C4-2B (cell line): Measurements from ENCODE around the gene METAP2.
"Not testable (repeated sequence)": the region's sequence is repeated elsewhere in the genome, so short reads cannot be mapped to it uniquely, and the experiment has no call there.

Source experiments
- H3K27ac ChIP-seq: fragments of 450-650 bp; 2 replicates; pipeline ENCODE4 v1.5.1; 2017
- ZFX ChIP-seq: fragments of 450-650 bp; IDR thresholded peaks from 2 replicates; pipeline ENCODE4 v1.6.1; 2017
- TF ChIP-seq, protein P1 (sequence below): fragments of 450-650 bp; conservative IDR thresholded peaks from 2 replicates; pipeline ENCODE4 v1.5.1; 2017; ENCODE audit warnings: mild to moderate bottlenecking

METAP2 gene

DNA sequence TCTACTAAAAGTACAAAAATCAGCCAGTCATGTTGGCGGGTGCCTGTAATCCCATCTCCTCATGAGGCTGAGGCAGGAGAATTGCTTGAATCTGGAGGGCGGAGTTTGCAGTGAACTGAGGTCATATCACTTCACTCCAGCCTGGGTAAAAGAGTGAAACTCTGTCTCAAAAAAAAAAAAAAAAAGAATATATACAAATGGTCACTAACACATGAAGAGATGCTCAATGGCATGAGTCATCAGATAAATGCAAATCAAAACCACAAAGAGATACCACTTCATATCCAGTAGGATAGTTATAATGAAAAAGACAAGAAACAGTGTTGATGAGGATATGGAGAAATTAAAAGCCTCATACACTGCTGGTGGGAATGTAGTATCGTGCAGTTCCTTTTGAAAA lies 33.6 kb upstream of the METAP2 start:
- H3K27ac ChIP-seq, result no peak overlapping the region
- TF ChIP-seq ZFX, result no peak

DNA sequence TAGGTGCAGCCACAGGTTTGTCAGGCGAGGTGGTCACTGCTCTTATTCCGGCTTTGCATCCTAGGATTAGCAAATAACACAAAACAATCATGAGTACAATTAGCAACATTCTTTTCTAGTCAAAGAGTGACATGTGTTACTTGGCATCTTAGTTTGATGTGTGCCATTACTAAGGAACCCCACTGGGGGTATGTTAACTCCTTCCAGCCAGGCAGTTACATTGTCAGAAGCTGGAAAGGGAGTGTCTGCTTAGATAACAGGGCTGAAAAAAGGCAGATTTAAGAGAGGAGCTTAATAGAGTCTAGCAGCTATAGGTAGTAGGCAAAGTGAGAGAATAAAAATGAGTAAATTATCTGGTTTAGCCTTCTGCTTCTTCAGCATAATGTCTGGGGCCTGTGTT lies 30.5 kb upstream of the METAP2 start:
- no peak for TF ChIP-seq ZFX
- TF ChIP-seq, protein P1, sequence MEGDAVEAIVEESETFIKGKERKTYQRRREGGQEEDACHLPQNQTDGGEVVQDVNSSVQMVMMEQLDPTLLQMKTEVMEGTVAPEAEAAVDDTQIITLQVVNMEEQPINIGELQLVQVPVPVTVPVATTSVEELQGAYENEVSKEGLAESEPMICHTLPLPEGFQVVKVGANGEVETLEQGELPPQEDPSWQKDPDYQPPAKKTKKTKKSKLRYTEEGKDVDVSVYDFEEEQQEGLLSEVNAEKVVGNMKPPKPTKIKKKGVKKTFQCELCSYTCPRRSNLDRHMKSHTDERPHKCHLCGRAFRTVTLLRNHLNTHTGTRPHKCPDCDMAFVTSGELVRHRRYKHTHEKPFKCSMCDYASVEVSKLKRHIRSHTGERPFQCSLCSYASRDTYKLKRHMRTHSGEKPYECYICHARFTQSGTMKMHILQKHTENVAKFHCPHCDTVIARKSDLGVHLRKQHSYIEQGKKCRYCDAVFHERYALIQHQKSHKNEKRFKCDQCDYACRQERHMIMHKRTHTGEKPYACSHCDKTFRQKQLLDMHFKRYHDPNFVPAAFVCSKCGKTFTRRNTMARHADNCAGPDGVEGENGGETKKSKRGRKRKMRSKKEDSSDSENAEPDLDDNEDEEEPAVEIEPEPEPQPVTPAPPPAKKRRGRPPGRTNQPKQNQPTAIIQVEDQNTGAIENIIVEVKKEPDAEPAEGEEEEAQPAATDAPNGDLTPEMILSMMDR, result no peak
- H3K27ac ChIP-seq, result no peak overlapping the region

DNA sequence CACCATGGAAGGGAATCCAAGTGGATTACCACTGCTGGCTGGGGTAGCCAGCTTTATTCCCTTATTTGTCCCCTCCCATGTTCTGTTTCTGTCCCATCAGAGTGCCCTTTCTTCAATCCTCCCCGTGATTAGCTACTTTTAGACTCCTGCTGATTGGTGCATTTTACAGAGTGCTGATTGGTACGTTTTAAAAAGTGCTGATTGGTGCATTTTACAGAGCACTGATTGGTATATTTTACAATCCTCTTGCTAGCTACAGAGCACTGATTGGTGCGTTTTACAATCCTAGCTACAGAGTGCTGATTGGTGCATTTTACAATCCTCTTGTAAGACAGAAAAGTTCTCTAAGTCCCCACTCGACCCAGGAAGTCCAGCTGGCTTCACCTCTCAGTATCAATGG lies 28.9 kb upstream of the METAP2 start:
- not testable (repeated sequence) for H3K27ac ChIP-seq

DNA sequence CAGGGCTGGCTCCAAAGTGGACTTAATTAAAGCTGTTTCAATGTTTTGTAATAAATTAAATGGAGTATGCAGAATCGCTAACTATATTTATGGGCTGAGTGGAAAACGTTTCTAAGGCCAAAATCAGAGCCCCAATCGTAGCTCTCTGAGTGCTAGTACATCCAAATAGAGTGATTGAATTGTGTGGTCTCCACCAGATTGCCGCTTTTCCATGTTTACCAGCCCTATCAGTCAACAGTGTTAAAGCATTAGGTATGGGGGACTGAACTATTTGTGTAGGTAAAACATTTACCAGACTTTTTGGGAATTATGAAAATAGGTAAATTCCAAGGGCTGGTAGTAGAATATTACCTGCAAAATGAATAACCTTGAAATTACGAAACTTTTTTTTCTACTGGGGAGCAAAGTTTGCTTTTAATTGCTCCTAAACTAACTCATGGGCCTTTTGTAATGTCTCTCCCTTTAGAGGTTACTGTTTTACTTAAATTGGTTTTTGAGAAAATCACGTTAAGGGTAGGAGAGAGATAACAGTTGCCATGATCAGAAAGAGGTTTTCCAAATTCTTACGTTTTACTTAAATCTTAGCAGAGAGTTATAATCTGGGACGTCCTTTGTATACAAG lies 28.0 kb upstream of the METAP2 start:
- TF ChIP-seq ZFX, result no peak
- TF ChIP-seq, protein P1, result no peak
- no peak overlapping the region for H3K27ac ChIP-seq

DNA sequence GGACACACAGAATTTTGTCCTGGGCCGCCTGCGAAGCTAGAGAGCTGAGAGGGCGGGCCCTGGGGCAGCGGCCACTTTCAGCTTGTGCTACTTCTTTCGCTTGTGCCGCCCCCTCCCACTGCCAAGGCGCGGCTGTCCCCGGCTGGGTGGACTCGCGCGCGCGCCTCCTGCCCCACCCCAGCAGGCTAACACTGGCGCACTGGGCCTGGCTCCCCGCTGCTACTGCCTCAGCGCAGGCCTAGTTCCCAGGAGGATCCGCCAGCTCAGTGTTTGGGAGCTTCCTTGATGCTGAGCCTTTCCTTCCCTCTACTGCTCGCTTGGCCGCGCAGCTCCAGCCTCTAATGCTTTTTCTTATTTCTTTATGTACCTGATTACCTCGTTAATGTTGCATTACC lies 27.4 kb upstream of the METAP2 start:
- no peak overlapping the region for H3K27ac ChIP-seq
- TF ChIP-seq, protein P1, result no peak
- no peak for TF ChIP-seq ZFX

DNA sequence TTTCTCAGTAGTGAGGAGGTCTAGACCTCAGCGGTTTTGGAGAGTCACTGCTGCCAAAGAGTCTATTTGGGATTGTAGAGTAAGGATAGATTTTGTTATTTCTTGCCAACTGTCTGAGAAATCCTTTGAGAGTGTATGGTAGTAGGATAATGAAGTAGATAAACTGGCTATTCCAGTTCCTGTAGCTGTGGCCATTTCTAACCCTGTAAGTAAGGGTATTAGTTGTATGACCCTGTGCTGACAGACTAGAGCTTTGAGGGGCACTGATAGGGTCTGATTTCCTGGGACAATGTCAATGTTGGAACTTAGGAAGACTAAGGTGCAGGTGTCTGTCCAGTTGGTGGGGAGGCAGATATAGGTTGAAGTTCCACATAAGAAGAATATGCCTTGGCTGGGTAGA lies 24.3 kb upstream of the METAP2 start:
- H3K27ac ChIP-seq, result not testable (repeated sequence)

DNA sequence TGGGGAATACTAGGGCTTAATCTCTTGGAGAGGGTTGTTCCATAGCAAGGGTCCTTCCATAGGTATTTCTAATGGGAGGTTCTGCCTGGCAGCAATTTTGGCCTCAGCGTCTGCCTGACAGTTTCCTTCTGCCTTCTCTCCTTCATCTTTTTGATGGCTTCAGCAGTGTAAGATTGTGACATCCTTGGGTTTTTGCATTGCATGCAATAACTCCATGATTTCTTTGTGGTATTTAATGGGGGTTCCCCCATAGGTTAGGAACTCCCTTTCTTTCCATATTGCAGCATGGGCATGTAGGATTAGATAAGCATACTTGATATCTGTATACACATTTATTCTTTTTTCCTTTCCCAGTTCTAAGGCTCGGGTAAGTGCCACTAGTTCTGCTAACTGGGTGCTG lies 21.5 kb upstream of the METAP2 start:
- H3K27ac ChIP-seq, result not testable (repeated sequence)

DNA sequence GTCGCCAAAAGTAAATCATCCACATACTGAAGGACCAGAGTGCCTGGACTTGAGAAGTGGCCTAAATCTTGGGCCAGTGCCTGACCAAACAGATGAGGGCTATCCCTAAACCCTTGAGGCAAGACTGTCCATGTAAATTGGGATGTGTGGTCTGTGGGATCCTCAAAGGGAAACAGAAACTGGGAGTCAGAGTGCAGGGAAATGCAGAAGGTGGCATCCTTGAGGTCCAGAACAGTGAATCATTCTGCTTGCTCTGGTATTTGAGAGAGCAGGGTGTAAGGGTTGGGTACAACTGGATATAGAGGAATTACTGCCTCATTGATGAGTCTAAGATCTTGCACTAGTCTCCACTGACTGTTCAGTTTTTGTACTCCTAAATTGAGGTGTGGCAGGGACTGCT lies 20.1 kb upstream of the METAP2 start:
- not testable (repeated sequence) for H3K27ac ChIP-seq

DNA sequence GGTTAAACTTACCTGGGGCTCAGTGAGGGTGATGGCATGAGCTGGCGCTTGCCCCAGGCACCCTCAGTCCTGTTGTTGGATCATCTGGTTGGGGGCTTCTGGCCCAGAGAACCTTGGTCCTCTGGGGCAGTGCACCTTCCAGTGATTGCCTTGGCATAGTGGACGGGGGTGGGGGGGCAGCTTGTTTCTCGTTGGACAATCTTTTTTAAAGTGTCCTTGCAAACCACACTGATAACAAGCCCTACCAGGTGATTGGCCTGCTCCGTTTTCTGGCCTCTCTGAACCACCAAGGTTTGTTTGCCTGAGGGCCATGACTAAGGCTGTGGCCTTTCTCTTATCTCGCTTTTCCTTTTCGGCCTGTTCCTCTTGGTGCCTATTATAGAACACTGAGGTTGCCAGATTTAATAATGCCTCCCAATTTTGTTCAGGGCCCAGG lies 19.2 kb upstream of the METAP2 start:
- not testable (repeated sequence) for H3K27ac ChIP-seq

DNA sequence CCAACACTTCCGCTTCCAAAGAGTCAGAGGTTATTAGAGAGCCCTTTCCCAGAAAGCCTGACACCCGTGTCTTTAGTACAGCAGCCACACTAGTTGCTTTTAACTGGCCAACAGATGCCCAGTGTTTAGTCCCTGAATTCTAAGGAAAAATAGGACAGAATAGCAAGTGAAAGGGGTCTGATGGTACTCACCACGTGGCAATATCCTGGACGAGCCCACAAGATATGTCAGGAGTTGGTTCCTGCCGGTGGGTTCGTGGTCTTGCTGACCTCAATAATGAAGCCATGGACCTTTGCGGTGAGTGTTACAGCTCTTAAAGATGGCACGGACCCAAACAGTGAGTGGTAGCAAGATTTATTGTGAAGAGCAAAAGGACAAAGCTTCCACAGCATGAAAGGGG lies 16.3 kb upstream of the METAP2 start:
- H3K27ac ChIP-seq, result not testable (repeated sequence)

DNA sequence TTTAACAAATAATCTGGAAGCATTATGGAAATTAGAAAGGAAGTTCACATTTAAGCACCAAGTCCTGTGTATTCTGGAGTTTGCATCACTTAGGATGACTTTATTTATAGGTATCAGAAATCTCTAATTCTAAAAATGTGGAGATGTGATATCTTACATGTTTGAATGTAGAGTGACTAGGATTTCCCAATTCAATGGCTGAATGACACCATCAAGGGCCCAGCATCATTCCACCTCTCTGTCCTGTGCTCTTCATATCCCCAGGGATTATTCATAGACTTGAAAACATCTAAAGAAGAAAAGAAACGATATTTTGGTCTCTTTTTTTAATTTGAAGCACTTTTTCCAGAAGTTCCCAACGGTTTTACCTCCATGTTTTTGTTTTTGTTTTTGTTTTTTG lies 15.2 kb upstream of the METAP2 start:
- TF ChIP-seq ZFX, result no peak
- TF ChIP-seq, protein P1, result no peak
- H3K27ac ChIP-seq, result no peak overlapping the region

DNA sequence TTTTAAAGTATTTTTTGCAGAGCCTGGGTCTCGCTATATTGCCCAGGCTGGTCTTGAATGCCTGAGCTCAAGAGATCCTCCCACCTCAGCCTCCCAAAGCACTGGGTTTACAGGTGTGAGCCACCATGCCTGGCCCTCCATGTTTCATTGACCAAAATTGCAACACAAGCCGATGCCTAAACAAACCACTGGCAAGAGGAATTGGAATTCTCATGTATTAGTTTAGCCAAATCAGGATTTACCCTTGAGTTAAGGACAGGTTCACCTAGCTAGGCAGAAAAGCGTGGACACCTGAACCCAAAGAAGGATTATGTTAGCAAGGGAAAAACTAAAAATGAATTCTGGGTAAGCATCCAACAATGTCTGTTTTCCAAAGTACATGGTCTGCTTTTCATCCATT lies 14.6 kb upstream of the METAP2 start:
- no peak overlapping the region for H3K27ac ChIP-seq
- TF ChIP-seq, protein P1, result no peak
- no peak for TF ChIP-seq ZFX
